ENCODE results near the gene SLC5A2.

Gene SLC5A2

DNA sequence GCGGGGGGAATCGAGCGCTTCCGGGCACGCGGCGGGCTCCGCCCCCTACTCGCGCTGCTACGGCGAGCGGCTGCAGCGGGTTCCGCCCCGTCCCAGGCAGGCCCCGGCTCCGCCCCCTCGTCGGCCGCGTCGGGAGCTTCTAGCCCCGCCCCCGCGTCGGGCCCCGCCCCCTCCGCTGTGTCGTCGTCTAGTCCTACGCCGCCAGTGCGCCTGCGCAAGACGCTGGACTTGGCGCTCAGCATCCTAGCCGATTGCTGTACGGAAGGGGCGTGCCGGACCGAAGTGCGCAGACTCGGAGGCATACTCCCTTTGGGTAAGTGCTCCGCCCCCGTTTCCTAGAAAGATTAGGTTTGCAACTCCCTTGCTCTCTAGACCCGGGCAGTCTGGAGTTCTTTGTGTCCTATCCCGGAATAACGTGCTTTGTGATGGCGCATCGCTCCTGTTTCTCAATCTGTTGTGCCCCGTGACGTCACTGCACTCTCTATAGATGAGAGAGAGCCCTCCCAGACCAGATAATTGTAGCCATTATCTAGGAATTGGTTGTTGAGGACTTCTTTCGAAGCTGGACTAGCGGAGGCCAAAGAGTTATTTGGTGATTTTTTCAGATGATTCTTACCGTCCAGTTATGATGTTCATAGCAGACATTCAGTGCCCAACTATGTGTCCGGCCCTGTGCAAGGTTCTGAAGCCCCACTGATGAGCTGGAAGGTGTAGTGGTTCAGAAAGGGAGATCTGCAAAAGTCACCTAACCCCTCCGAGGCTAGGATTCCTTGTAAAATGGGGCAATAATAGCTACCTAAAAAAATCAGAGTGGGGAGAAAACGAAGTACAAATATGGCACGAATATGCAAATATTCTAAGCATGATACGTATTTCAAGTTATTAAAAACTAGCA is 23.0 kb upstream of the SLC5A2 start:
- DNase-seq (ENCODE audit: low read depth, low spot score), result peak; percentile 88

DNA sequence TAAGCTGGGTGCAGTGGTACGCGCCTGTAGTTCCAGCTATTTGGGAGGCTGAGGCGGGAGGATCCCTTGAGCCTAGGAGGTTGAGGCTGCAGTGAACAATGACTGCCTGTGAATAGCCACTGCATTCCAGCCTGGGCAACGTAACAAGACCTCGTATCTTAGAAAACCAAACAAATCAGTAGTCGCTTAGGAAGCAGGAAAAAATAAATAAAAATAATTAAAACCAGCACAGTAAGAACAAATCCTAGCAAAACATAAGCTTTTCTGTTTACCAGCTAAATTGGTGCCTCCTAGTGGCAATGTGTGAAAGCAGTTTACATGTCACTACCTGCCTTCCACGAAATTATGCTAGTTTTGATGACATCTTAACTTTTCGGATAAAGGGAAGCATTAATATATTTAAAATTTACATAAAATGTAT is 22.3 kb upstream of the SLC5A2 start:
- DNase-seq (ENCODE audit: low read depth, low spot score), result no peak

DNA sequence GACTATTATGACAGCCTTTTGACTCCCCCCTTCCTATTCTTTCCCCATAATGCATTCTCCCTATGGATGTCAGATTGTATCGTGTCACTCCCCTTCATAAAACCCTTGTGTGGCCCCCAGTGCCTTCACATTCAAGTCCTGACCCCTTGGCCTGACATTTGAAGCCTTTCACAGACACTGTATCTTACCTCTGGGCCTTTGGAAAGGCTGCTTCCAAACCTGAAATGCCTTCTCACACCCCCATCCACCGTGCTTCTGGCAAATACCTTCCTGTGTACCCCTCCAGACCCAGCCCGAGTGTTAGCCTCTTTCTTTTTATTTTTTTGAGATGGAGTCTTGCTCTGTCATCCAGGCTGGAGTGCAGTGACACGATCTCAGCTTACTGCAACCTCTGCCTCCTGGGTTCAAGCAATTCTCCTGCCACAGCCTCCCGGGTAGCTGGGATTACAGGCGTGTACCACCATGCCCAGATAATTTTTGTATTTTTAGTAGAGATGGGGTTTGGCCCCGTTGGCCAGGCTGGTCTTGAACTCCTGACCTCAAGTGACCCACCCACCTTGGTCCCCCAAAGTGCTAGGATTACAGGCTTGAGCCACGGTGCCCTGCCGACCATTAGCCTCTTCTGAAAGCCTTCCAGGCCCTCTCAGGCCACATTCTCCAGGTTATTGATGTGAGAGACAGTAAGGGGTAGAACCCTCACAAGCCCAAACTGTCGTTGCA is 21.6 kb upstream of the SLC5A2 start:
- DNase-seq (ENCODE audit: low read depth, low spot score), result no peak

DNA sequence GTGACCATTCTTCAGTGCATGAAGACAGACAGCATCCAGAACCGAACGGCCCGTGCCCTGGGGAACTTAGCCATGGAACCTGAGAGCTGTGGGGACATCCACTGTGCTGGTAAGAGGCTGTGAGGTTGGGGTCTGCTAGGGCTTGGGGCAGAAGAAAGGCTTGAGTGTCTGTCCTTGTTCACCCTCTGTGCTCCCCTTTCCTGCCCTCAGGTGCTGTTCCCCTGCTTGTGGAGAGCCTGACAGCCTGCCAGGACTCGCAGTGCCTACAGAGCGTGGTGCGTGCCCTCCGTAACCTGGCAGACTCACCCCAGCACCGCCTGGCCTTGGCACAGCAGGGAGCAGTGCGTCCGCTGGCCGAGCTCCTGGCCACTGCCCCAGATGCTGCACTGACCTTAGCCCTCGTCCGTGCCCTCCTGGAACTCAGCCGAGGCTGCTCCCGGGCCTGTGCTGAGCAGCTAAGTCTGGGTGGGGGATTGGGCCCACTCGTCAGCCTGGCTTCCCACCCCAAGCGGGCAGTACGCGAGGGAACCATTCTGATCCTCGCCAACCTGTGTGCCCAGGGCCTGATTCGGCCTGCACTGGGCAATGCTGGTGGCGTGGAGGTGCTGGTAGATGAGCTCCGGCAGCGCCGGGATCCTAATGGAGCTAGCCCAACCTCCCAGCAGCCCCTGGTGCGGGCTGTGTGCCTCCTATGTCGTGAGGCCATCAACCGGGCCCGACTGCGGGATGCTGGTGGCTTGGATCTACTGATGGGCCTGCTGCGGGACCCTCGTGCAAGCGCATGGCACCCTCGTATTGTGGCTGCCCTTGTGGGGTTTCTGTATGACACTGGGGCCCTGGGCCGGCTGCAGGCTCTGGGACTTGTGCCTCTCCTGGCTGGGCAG is 20.8 kb upstream of the SLC5A2 start:
- no peak for DNase-seq (ENCODE audit: low read depth, low spot score)

DNA sequence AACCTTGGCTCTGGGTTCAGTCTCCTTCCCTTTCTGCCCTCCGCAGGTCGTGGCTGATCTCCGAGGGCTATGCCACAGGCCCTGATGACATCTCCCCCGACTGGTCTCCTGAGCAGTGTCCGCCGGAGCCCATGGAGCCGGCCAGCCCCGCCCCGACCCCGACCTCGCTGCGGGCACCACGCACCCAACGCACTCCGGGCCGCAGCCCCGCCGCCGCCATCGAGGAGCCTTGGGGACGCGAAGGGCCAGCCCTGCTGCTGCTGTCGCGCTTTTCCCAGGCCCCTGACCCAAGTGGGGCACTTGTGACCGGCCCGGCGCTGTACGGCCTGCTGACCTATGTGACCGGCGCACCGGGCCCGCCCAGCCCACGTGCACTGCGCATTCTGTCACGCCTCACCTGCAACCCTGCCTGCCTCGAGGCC is 18.6 kb upstream of the SLC5A2 start:
- DNase-seq (ENCODE audit: low read depth, low spot score), result no peak

DNA sequence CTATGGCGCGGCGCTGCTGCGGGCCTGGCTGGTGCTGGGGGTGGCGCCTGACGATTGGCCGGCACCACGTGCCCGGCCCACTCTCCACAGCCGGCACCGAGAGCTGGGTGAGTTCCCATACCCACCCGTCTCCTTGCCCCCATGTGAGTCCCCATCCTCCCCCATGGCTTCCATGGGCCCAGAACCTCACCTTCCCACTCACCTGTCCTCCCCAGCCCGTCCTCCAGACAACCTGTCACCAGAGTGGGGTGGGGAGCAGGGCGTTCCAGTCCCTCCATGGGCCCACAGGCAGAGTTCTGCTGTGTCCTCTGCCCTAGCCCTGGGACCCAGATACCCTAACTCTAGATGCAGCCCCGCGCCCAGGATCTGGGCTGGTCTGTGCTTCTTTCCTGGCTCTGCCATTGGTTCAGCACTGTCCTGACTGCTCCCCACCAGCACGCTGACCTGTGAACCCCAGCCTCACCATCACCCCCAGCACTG is 18.1 kb upstream of the SLC5A2 start:
- DNase-seq (ENCODE audit: low read depth, low spot score), result no peak

DNA sequence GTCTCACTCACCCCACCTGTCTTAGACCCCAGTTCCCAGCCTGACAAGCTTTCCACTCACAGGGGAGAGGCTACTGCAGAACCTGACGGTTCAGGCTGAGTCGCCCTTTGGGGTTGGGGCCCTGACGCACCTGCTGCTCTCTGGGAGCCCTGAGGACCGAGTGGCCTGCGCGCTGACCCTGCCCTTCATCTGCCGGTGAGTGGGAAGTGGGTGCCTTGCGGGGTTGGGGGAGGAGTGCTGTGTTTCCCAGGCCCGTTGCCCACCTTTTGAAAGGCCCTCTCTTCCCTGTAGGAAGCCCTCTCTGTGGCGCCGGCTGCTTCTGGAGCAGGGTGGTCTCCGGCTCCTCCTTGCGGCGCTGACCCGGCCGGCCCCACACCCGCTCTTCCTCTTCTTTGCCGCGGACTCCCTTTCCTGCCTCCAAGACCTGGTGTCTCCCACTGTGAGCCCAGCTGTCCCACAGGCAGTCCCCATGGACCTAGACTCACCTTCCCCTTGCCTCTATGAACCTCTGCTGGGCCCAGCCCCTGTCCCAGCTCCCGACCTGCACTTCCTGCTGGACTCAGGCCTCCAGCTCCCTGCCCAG is 17.0 kb upstream of the SLC5A2 start:
- no peak for DNase-seq (ENCODE audit: low read depth, low spot score)

DNA sequence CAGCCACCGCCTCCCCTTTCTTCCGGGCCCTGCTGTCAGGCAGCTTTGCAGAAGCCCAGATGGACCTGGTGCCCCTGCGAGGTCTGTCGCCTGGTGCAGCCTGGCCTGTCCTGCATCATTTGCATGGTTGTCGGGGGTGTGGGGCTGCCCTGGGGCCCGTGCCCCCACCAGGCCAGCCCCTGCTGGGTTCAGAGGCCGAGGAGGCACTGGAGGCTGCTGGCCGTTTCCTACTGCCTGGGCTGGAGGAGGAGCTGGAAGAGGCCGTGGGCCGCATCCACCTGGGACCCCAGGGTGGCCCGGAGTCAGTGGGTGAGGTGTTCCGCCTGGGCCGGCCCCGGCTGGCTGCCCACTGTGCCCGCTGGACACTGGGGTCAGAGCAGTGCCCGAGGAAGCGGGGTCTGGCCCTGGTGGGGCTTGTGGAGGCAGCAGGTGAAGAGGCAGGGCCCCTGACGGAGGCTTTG is 16.5 kb upstream of the SLC5A2 start:
- no peak for DNase-seq (ENCODE audit: low read depth, low spot score)

DNA sequence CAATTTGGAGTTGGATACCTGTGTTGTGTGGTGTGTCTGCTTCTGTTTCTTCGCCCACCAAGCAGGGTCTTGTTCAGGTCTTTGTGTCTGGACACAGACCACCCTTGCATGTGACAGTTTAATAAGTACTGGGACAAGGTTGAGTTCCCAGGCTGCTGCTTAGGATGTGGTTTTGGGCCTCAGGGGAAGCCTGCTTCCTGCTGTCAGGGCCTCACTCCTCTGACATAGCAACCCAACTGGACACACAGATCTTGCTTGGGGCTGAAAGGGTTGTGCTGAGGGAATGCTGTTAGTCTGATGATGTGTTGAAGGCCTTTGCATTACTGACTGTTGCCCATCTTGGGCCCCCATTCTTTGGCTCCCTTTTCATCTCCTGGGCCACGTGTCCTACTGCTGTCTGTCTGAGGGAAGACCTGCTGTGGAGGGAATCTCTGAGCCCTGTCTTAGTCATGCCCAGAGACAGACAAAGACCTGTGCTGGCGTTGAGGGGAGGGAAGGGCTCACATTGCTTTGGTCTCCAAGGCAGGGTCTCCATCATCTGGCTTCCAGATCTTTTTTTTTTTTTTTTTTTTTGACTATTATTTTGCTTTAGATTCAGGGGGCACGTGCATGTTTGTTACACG is 15.7 kb upstream of the SLC5A2 start:
- DNase-seq (ENCODE audit: low read depth, low spot score), result no peak

DNA sequence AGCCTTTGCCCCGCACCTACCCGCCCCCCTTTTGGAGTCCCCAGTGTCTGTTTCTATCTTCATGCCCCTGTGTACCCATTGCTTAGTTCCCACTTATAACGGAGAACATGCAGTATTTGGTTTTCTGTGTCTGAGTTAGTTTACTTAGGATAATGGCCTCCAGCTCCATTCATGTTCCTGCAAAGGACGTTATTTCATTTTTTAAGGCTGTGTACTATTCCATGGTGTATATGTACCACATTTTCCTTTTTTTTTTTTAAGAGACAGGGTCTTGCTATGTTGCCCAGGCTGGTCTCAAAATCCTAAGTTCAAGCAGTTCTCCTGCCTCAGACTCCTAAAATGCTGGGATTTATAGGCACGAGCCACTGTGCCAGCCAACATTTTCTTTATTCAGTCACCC is 15.1 kb upstream of the SLC5A2 start:
- no peak for DNase-seq (ENCODE audit: low read depth, low spot score)

DNA sequence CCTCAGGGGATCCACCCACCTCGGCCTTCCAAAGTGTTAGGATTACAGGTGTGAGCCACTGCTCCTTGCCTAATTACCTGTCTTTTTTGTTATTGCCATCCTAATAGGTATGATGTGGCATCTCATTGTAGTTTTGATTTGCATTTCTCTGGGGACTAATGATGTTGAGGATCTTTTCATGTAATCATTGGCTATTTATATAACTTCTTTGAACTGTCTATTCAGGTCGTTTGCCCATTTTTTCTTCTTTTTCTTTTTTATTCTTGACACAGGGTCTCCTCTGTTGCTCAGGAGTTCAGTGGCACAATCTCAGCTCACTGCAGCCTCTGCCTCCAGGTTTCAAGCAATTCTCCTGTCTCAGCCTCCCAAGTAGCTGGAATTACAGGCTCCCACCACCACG is 12.3 kb upstream of the SLC5A2 start:
- no peak for DNase-seq (ENCODE audit: low read depth, low spot score)

DNA sequence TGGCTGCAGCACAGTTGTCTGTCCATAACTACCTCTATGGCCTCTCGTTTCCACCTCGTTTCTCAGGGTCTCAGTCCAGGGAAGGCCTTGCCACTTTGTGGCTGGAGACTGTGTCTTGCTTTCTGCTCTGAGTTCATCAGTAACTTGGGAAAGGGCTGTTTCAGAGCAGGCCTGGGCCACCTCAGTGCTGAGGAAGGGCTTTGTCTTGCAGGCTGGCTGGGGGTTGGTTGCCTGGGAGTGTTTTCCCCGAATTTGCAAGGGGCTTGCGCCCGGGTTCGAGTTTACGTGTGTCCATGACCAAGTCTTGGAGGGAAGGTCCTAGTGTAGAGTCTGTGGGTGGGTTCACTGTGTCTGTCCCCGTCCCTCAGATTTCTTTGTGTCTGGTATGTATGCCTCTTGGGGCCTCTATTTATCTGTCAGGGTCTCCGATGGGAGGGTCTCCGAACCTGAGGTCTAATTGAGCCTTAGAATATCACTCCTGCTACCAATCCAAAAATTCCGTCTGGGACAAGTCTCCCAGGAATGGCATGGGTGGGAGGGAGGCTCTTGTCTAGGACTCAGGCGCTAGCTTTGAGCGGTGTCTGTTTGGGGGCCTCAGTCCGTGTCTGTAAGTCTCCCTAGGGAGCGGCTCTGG is 11.6 kb upstream of the SLC5A2 start:
- no peak for DNase-seq (ENCODE audit: low read depth, low spot score)

DNA sequence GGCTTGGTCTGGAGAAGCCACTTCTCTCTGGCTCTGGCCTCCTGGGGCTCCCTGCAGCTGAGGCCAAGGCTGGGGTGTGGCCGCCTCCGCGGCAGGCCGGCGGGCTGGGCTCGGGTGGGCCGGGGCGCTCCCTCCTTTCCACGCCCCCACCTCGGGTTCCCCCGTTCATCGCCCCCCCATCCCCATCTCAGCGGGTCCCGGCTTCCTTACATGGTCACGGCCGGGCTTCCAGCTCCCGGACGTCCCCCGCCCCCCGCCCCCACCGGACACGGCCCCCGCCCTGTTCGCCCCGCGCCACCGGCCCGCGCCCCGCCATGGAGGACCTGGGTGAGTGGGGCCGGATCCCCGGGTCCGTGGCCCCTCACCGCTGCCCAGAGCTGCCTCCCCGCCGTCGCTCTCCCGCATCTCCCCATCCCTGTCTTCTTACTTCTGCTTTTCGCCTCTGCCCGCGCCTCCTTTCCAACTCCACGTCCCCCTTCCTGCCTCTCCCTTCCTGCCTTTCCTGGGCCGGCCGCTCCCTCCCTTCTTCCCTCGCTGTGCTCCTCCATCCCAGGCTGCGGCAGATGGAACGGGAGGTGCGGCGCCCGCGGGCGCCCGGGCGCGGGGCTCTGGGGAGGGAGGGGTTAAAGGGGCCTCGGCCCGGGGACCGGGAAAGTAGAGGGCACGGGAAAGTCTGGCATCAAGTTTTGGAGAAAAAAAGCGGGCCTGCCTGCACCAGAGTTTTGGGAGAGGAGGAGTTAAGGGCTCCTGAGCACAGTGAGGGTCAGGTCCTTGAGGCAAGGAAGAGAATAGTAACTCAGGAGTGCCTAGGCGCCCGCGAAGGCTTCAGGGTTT is 10.8 kb upstream of the SLC5A2 start, which contains the start of gene TGFB1I1:
TGFB1I1 (plus strand) TSS at position 278 of the 834 bp plus-strand sequence; CDS start at position 315, 37 bp downstream.
- DNase-seq (ENCODE audit: low read depth, low spot score), result no peak

DNA sequence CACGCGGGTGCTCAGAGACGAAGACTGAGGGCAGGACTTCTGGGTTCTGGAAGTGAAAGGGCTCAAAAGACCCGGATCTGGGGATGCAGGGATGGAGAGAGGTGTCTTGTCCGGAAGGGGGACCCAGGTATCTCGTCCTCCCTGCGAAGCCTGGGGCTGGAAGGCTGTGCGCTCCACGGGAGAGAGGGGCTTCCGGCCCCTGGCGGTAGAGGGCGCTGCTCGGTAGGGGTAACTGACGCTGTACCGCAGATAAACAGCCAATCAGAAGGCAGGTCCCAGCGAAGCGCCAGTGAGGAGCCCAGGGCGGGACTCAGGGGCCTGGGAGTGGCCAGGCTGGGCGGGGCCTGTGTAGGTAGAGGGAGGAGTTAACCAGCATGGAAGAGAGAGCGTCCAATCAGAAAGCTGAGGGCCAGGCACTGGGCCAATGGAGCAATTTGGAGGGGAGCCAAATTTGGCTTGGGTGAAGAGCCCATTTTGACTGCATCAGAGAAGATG is 10.2 kb upstream of the SLC5A2 start:
- DNase-seq (ENCODE audit: low read depth, low spot score), result no peak

DNA sequence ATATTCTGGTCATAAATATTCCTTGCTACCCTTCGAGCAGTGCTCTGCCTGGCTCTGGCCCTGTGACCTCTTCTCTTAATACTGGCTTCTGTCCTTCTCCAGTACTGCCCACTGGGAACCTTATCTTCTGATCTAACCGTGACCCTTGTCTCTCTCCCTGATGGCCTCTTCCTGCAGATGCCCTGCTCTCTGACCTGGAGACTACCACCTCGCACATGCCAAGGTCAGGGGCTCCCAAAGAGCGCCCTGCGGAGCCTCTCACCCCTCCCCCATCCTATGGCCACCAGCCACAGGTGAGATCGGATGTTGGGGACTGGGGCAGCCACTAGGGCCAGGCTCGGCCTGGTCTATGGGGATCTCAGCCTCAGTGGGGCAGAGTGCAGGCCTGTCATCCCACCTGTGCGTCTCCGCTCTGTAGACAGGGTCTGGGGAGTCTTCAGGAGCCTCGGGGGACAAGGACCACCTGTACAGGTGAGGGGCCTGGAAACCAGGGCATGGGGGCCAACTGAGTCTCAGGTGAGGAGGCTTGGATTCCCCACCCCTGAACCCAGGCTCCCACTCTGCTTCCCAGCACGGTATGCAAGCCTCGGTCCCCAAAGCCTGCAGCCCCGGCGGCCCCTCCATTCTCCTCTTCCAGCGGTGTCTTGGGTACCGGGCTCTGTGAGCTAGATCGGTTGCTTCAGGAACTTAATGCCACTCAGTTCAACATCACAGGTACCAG is 9.5 kb upstream of the SLC5A2 start:
- no peak for DNase-seq (ENCODE audit: low read depth, low spot score)

DNA sequence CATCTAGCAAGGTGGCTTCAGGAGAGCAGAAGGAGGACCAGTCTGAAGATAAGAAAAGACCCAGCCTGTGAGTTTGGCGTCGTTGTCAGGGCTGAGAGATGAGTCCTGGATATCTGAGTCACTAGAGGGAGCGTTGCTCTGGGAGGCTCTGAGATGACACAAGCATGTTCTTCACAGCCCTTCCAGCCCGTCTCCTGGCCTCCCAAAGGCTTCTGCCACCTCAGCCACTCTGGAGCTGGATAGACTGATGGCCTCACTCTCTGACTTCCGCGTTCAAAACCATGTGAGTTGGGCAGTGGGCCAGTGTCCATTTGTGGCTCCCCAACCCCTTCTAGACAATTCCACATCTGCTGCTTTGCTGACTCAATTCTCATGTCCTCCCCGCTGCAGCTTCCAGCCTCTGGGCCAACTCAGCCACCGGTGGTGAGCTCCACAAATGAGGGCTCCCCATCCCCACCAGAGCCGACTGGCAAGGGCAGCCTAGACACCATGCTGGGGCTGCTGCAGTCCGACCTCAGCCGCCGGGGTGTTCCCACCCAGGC is 8.7 kb upstream of the SLC5A2 start:
- no peak for DNase-seq (ENCODE audit: low read depth, low spot score)

DNA sequence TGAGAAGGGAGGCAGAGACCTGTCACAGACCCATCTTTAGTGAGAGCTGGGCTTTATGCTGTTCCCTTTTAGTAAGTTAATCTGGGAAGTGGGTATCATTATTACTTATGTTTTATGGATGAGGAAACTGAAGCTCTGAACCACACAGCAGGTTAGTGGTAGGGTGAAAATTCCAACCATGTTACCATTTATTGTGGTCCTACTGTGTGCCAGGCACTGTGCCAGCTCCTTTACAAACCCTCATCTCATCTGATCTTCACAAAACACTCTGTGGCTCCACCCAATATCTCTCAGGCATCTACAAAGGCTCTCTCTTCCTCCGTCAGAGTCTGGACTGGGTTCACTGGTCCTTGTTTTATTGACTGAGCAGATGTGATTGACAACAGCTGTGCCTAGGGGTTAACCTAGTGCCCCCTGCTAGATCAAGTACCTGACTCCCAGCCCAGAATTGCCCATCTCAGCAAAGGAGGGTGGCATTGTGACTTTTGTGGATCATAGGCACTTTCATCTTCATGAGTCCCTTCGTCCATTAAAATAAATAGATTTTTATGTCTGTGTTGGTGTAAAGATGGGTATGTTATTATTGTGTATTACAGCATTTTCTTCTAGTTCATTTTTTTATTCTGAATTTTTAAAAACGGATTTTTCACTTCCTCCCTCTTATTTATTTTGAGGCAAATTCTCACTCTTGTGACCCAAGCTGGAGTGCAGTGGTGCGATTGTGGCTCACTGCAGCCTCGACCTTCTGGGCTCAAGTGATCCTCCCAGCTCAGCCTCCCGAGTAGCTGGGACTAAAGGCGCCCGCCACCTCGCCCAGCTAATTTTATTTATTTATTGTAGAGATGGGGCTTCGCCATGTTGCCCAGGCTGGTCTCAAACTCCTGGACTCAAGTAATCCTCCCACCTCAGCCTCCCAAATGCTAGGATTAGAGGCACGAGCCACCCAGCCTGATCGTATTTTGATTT is 7.9 kb upstream of the SLC5A2 start:
- DNase-seq (ENCODE audit: low read depth, low spot score), result no peak
